H1 (cell line): Measurements from ENCODE around the gene NR5A1. TPM values are rescaled to one million over a fixed set of nuclear protein-coding genes. Genes with fewer than 3 reads are reported as not detected.

Experiments
- CTCF ChIA-PET: fragments of 300-600 bp; sonication (Branson Sonifier 250); formaldehyde crosslinking; loops from one replicate; lab custom pipeline; 2021; ENCODE audit not compliant: partially characterized antibody; lab: Charles Lee
- POLR2A ChIA-PET: fragments of 300-600 bp; sonication (Branson Sonifier 250); formaldehyde crosslinking; loops from one replicate; lab custom pipeline; 2021; ENCODE audit warnings: inconsistent platforms; ENCODE audit not compliant: partially characterized antibody; lab: Charles Lee
- DNase-seq, 2 experiments: peaks; one replicate each; pipeline versions ENCODE4 v3.0.0 to v3.0.0-alpha.2; 2010 to 2022; ENCODE audit warnings: low spot score in 2 of 2, low read depth in 1 of 2, mixed read lengths in 1 of 2
- FAIRE-seq: peaks from 2 replicates; lab custom pipeline; 2011; peaks lifted over from hg19 to GRCh38; lab: Jason Lieb, UNC
- H2AFZ ChIP-seq: 2 replicates; pipeline ENCODE4 v1.8.1; 2012; ENCODE audit warnings: low read length, inconsistent platforms
- H2AK5ac ChIP-seq: 2 replicates; pipeline ENCODE4 v1.6.1; 2013; ENCODE audit warnings: low read depth, low read length
- H2BK120ac ChIP-seq: replicated peaks from 2 replicates; pipeline ENCODE3; 2013; ENCODE audit warnings: low read depth, low read length, inconsistent platforms
- H2BK12ac ChIP-seq: 2 replicates; pipeline ENCODE4 v1.6.1; 2013; ENCODE audit warnings: low read depth, low read length
- H2BK15ac ChIP-seq: 2 replicates; pipeline ENCODE4 v1.6.1; 2013; ENCODE audit warnings: low read length
- H2BK20ac ChIP-seq: 2 replicates; pipeline ENCODE4 v1.6.1; 2013; ENCODE audit warnings: low read length
- H2BK5ac ChIP-seq: 2 replicates; pipeline ENCODE4 v1.6.1; 2013; ENCODE audit warnings: low read depth, low read length
- H3K14ac ChIP-seq: 2 replicates; pipeline ENCODE4 v1.6.1; 2013; ENCODE audit warnings: inconsistent platforms; ENCODE audit not compliant: insufficient read length
- H3K18ac ChIP-seq: 2 replicates; pipeline ENCODE4 v1.6.1; 2013; ENCODE audit warnings: low read length; ENCODE audit errors: extremely low read depth
- H3K23ac ChIP-seq: 2 replicates; pipeline ENCODE4 v1.6.1; 2013; ENCODE audit warnings: inconsistent platforms; ENCODE audit not compliant: insufficient read length
- H3K23me2 ChIP-seq: 2 replicates; pipeline ENCODE4 v1.6.1; 2013; ENCODE audit warnings: low read depth, low read length
- H3K27ac ChIP-seq: 2 replicates; pipeline ENCODE4 v1.6.1; 2011; ENCODE audit warnings: low read depth, low read length, inconsistent platforms
- H3K27me3 ChIP-seq, 4 experiments: replicated peaks in 1 of 4; 1 replicate in 1 of 4; 2 replicates in 3 of 4; pipeline versions ENCODE4 v1.6.1 to v1.8.1; 2011 to 2013; ENCODE audit warnings: low read length in 3 of 4, mild to moderate bottlenecking in 3 of 4, inconsistent platforms in 2 of 4, mixed read lengths in 2 of 4, moderate library complexity in 1 of 4; ENCODE audit not compliant: control insufficient read depth in 3 of 4, insufficient read depth in 3 of 4; ENCODE audit errors: extremely low read depth in 1 of 4
- H3K36me3 ChIP-seq, 4 experiments: 2 replicates each; pipeline versions ENCODE4 v1.6.1 to v1.8.1; 2011 to 2013; ENCODE audit warnings: mild to moderate bottlenecking in 4 of 4, low read length in 3 of 4, moderate library complexity in 2 of 4, control low read depth in 1 of 4, inconsistent platforms in 1 of 4; ENCODE audit not compliant: insufficient read depth in 4 of 4, control insufficient read depth in 2 of 4
- H3K4ac ChIP-seq: replicated peaks from 2 replicates; pipeline ENCODE3; 2013; ENCODE audit warnings: low read length, low read depth, mixed read lengths, inconsistent platforms; ENCODE audit not compliant: insufficient read length
- H3K4me1 ChIP-seq, 4 experiments: replicated peaks in 1 of 4; 1 replicate in 1 of 4; 2 replicates in 3 of 4; pipeline versions ENCODE4 v1.6.1 to v1.8.1; 2011 to 2013; ENCODE audit warnings: low read length in 3 of 4, inconsistent platforms in 2 of 4, mixed read lengths in 1 of 4; ENCODE audit not compliant: insufficient read depth in 4 of 4, control insufficient read depth in 3 of 4
- H3K4me2 ChIP-seq, 2 experiments: 2 replicates each; pipeline versions ENCODE4 v1.6.1 to v1.8.1; 2011 to 2013; ENCODE audit warnings: low read depth in 2 of 2, low read length in 2 of 2, control low read depth in 1 of 2, inconsistent platforms in 1 of 2, mild to moderate bottlenecking in 1 of 2; ENCODE audit not compliant: insufficient read depth in 1 of 2
- H3K4me3 ChIP-seq, 4 experiments: fragments of 200-600, 300-600 bp in 1 of 4; sonication (generic), shearing (Covaris generic), sonication (Bioruptor Twin) in 1 of 4; 2 replicates each; pipeline versions ENCODE4 v1.5.1 to v1.8.1; 2011 to 2016; ENCODE audit warnings: low read length in 4 of 4, low read depth in 3 of 4, control low read depth in 2 of 4, inconsistent platforms in 2 of 4, mild to moderate bottlenecking in 2 of 4, mixed read lengths in 1 of 4, moderate library complexity in 1 of 4; ENCODE audit not compliant: insufficient read depth in 2 of 4; ENCODE audit errors: extremely low read depth in 1 of 4
- H3K56ac ChIP-seq: replicated peaks from 2 replicates; pipeline ENCODE3; 2013; ENCODE audit warnings: low read depth, mild to moderate bottlenecking, mixed read lengths, low read length, inconsistent platforms; ENCODE audit not compliant: insufficient read length
- H3K79me1 ChIP-seq: 2 replicates; pipeline ENCODE4 v1.6.1; 2013; ENCODE audit warnings: low read depth, low read length, control low read depth
- H3K79me2 ChIP-seq, 2 experiments: 2 replicates each; pipeline versions ENCODE4 v1.6.1 to v1.8.1; 2012 to 2013; ENCODE audit warnings: low read length in 2 of 2, mild to moderate bottlenecking in 2 of 2, inconsistent platforms in 1 of 2; ENCODE audit not compliant: insufficient read depth in 2 of 2, control insufficient read depth in 1 of 2
- H3K9ac ChIP-seq, 4 experiments: replicated peaks in 1 of 4; 1 replicate in 1 of 4; 2 replicates in 3 of 4; pipeline versions ENCODE4 v1.6.1 to v1.8.1; 2011 to 2013; ENCODE audit warnings: low read depth in 3 of 4, low read length in 3 of 4, control low read depth in 2 of 4, mild to moderate bottlenecking in 2 of 4, moderate library complexity in 2 of 4, inconsistent platforms in 1 of 4; ENCODE audit errors: extremely low read depth in 1 of 4
- H3K9me3 ChIP-seq, 2 experiments: 2 replicates each; pipeline versions ENCODE4 v1.6.1 to v1.8.1; 2012 to 2013; ENCODE audit warnings: mild to moderate bottlenecking in 2 of 2, moderate library complexity in 2 of 2, control low read depth in 1 of 2, inconsistent platforms in 1 of 2, low read depth in 1 of 2, low read length in 1 of 2, mixed read lengths in 1 of 2; ENCODE audit not compliant: insufficient read depth in 2 of 2
- H4K20me1 ChIP-seq, 2 experiments: replicated peaks in 1 of 2; 2 replicates each; pipeline versions ENCODE3 to v1.8.1; 2011 to 2013; ENCODE audit warnings: inconsistent platforms in 2 of 2, low read length in 2 of 2, mild to moderate bottlenecking in 1 of 2; ENCODE audit not compliant: insufficient read depth in 2 of 2, control insufficient read depth in 1 of 2
- H4K5ac ChIP-seq: 2 replicates; pipeline ENCODE4 v1.6.1; 2013; ENCODE audit warnings: low read length, low read depth, mixed read lengths, inconsistent platforms; ENCODE audit not compliant: insufficient read length
- H4K8ac ChIP-seq: 2 replicates; pipeline ENCODE4 v1.8.0; 2013; ENCODE audit warnings: mild to moderate bottlenecking, moderate library complexity, low read length, inconsistent platforms; ENCODE audit not compliant: insufficient read depth; ENCODE audit errors: extremely low read depth
- H4K91ac ChIP-seq: replicated peaks from 2 replicates; pipeline ENCODE3; 2013; ENCODE audit warnings: low read length, mixed read lengths, inconsistent platforms; ENCODE audit not compliant: insufficient read length
- CREB1 ChIP-seq: IDR thresholded peaks from 2 replicates; pipeline ENCODE4 v1.6.1; 2012; ENCODE audit warnings: inconsistent platforms
- GABPA ChIP-seq: IDR thresholded peaks from 2 replicates; pipeline ENCODE4 v1.6.1; 2011; ENCODE audit warnings: mild to moderate bottlenecking, low read length, moderate library complexity, borderline replicate concordance; ENCODE audit not compliant: insufficient read depth
- HDAC6 ChIP-seq: IDR thresholded peaks from one replicate; pipeline ENCODE4 v1.7.1; 2012; ENCODE audit warnings: low read depth, mild to moderate bottlenecking, inconsistent platforms, low read length, moderate library complexity
- RAD21 ChIP-seq, 2 experiments: IDR thresholded peaks in 1 of 2; conservative IDR thresholded peaks in 1 of 2; 2 replicates each; pipeline ENCODE4 v1.6.1; 2011; ENCODE audit warnings: low read depth in 2 of 2, low read length in 2 of 2, improper control_type of control experiment in 1 of 2, inconsistent platforms in 1 of 2, mild to moderate bottlenecking in 1 of 2, moderate library complexity in 1 of 2
- YY1 ChIP-seq: IDR thresholded peaks from 2 replicates; pipeline ENCODE4 v1.6.1; 2011; ENCODE audit warnings: low read depth, mild to moderate bottlenecking, low read length
- WGBS, 2 experiments: shearing (Covaris generic) in 1 of 2; methylation state at CpG; one replicate each; pipeline versions ENCODE4 v1.1.6 to v1.1.7; 2013 to 2015; ENCODE audit warnings: low lambda C conversion rate in 2 of 2, mixed read lengths in 2 of 2, inconsistent platforms in 1 of 2, low coverage in 1 of 2, missing lambda C conversion rate in 1 of 2; ENCODE audit not compliant: insufficient replicate concordance in 2 of 2, insufficient coverage in 1 of 2, insufficient read length in 1 of 2; ENCODE audit errors: extremely low coverage in 1 of 2, missing lambda C conversion rate in 1 of 2; 5-methylcytosine and 5-hydroxymethylcytosine counted together
- polyA plus RNA-seq, 7 experiments: library from polyadenylated mRNA; depleted of rRNA in 3 of 7; stranded (reverse) in 5 of 7; unstranded in 2 of 7; fragments of >200 nt in 5 of 7; fragments of 200-250 nt in 2 of 7; gene quantifications; 1 replicate in 5 of 7; 2 replicates in 1 of 7; 4 replicates in 1 of 7; pipeline versions ENCODE4 v1.2.1 to v1.2.3, GENCODE V29; 2011 to 2013; ENCODE audit warnings: missing spikeins in 2 of 7, mixed read lengths in 2 of 7
- total RNA-seq: library from RNA; stranded (reverse); fragmentation: NEBNext Ultra II Directional; extraction: Animal tissue kit (Norgen Biotek cat#: 25700); gene quantifications from 2 replicates; pipeline ENCODE4 v1.2.1, GENCODE V29; 2021
- TF ChIP-seq, protein P1 (sequence below), 3 experiments: IDR thresholded peaks; 1 replicate in 2 of 3; 2 replicates in 1 of 3; pipeline versions ENCODE4 v1.5.1 to v1.6.1; 2011; ENCODE audit warnings: low read length in 3 of 3, mild to moderate bottlenecking in 3 of 3, inconsistent platforms in 2 of 3, low read depth in 1 of 3, moderate library complexity in 1 of 3; ENCODE audit not compliant: insufficient read depth in 1 of 3; ENCODE audit errors: control extremely low read depth in 1 of 3

NR5A1 gene
- total and polyA plus RNA-seq, 2 of the 8 experiments (the other 6 are each of a cell fraction or from before 2014, with no cell fraction given): 0.29 to 0.58 TPM

DNA sequence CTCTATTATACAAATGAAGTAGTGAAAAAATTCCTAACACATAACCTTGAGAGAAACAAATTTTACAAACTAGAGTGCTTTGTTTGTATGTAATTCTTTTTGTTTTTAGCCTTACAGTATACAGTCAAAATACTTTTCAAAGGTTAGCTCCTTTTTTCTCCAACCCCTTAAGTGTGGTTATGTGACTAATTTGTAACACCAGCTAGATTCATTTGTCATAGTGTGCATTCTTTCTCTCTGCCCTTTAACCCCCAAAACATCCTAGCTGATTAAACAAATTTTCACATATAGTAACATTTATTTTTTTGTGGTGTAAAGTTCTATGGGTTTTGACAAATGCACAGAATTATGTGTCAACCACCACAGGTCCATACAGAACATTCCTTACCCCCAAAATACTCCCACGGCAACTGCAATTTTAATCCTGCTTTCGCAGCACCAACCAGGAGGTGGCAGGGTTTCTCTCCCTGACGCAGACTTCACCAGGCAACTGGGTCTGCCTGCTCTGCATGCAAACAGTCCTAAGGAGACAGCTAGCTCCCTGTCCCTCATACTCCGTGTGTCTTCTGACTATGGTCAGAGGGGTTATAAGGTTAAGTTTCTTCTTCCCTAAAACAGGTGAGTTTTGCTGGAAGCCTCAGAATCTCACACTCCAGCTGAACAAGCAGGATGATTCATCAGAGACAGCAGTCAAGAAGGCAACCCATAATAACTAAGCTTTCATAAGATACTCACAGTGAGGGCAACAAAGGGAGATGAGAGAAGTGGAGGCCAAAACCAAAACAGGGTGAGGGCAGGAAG lies 44.5 kb upstream of the NR5A1 start:
- no peak overlapping the region for H3K14ac ChIP-seq
- DNase-seq (peak; percentile 56 to 78), FAIRE-seq (peak; percentile 86)
- peaks cover 2 to 12% of the 10 kb centered on the region in 2 experiments; a peak in 1 of 4 replicates for H3K79me2 ChIP-seq
- H4K5ac ChIP-seq: no peak overlapping the region
- no peak overlapping the region for H2BK12ac ChIP-seq
- H2BK120ac ChIP-seq: no peak overlapping the region
- no peak overlapping the region for H3K23ac ChIP-seq
- no peaks in the 10 kb centered on the region for H3K23me2 ChIP-seq
- no peak overlapping the region for H3K27ac ChIP-seq
- no peak overlapping the region for H2BK5ac ChIP-seq
- H2BK20ac ChIP-seq: no peak overlapping the region
- no peaks in the 10 kb centered on the region for H3K27me3 ChIP-seq
- H2AFZ ChIP-seq: no peak overlapping the region
- no peak overlapping the region for H2BK15ac ChIP-seq
- H3K9ac ChIP-seq: no peak overlapping the region
- H3K79me1 ChIP-seq: peaks cover 4% of the 10 kb centered on the region; the same call in 1 of the 2 replicates
- H3K4me3 ChIP-seq: no peak overlapping the region
- H3K9me3 ChIP-seq: no peaks in the 10 kb centered on the region
- H4K20me1 ChIP-seq: peaks cover 0 to 2% of the 10 kb centered on the region in 2 experiments
- no peak overlapping the region for H3K56ac ChIP-seq
- H4K91ac ChIP-seq: no peak overlapping the region
- H3K18ac ChIP-seq: no peak overlapping the region
- no peak overlapping the region for H2AK5ac ChIP-seq
- WGBS, 2 experiments: 28% methylated on average over 4 of the region's 4 CpGs; no CpG with 5 or more reads in 1 of the 2 experiments
- H3K4me2 ChIP-seq: no peak overlapping the region
- no peak for TF ChIP-seq HDAC6
- TF ChIP-seq GABPA: peak; percentile 51; the same call in 1 of the 2 replicates
- TF ChIP-seq, protein P1, sequence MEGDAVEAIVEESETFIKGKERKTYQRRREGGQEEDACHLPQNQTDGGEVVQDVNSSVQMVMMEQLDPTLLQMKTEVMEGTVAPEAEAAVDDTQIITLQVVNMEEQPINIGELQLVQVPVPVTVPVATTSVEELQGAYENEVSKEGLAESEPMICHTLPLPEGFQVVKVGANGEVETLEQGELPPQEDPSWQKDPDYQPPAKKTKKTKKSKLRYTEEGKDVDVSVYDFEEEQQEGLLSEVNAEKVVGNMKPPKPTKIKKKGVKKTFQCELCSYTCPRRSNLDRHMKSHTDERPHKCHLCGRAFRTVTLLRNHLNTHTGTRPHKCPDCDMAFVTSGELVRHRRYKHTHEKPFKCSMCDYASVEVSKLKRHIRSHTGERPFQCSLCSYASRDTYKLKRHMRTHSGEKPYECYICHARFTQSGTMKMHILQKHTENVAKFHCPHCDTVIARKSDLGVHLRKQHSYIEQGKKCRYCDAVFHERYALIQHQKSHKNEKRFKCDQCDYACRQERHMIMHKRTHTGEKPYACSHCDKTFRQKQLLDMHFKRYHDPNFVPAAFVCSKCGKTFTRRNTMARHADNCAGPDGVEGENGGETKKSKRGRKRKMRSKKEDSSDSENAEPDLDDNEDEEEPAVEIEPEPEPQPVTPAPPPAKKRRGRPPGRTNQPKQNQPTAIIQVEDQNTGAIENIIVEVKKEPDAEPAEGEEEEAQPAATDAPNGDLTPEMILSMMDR (IDR thresholded peaks at IDR 0.05; ENCODE audit: control extremely low read depth in 1 of 3, insufficient read depth in 1 of 3, low read depth in 1 of 3, low read length in 3 of 3): peak; percentile 86 to 95 (median 93)
- TF ChIP-seq CREB1: peak; percentile 63
- TF ChIP-seq RAD21 (IDR thresholded peaks at IDR 0.05 in 1 of 2, conservative IDR thresholded peaks at IDR 0.05 in 1 of 2; ENCODE audit: low read depth in 2 of 2, low read length in 2 of 2): peak; percentile 94 to 98
- 0 out of 2 replicates have a peak, but pooled peaks have one; percentile 8 for TF ChIP-seq YY1
- TF ChIP-seq, all 59 proteins: peak for 5
- H3K36me3 ChIP-seq: peaks cover 0 to 6% (median 2%) of the 10 kb centered on the region in 4 experiments; a peak in 1 of 8 replicates
- H4K8ac ChIP-seq: no peak overlapping the region
- ChIA-PET POLR2A (interaction anchor here (1.1 to 1.4 kb wide), 3 partner anchors 23 to 60 kb away, joined by 3 to 4 read pairs (median 3); no protein-coding TSS in a partner anchor), CTCF (interaction anchor here (0.6 to 10.3 kb wide), 46 partner anchors 9 to 357 kb away, joined by 3 to 128 read pairs (median 4); partner anchors contain the start of gene WDR38)
- no peak overlapping the region for H3K4ac ChIP-seq
- H3K4me1 ChIP-seq: peaks cover 3 to 8% (median 5%) of the 10 kb centered on the region in 4 experiments; a peak in 5 of 7 replicates
